Smooth muscle cell of the umbilical artery (primary cell): Measurements from ENCODE around the gene CSF3R. TPM values are rescaled to one million over a fixed set of nuclear protein-coding genes. Genes with fewer than 3 reads are reported as not detected.

Experiments
- total RNA-seq: library from RNA; depleted of rRNA; stranded (reverse); fragments of >200 nt; gene quantifications from 2 replicates; pipeline ENCODE4 v1.2.3, GENCODE V29; 2014

The CSF3R gene
- 0.30 TPM in 1 of 2 replicates, not detected in the other for total RNA-seq

GRCh38 chr1:36482724-36483388 lies at the start of gene CSF3R:
Gene CSF3R (minus strand): TSS chr1:36482913. CDS start chr1:36479496, 3,417 bp downstream.

GRCh38 chr1:36463803-36464604 lies 18.7 kb downstream of the CSF3R start, which contains the start of gene MRPS15:
Gene MRPS15 (minus strand): TSS chr1:36464384. CDS start chr1:36464275, 109 bp downstream.

GRCh38 chr1:36450270-36450918 lies 32.3 kb downstream of the CSF3R start, which contains the start of gene OSCP1:
Gene OSCP1 (minus strand): TSS chr1:36450451. CDS start chr1:36450369, 82 bp downstream.

Other genes starting within 250 kb of the CSF3R start
- gene SH3D21, start 176.5 kb downstream of the CSF3R start, total RNA-seq = 6.5 and 10.5 TPM in 2 replicates
- gene EVA1B, start 159.3 kb downstream of the CSF3R start, total RNA-seq = 84.0 and 161 TPM in 2 replicates
- gene STK40, start 97.0 kb downstream of the CSF3R start, total RNA-seq = 13.1 and 35.9 TPM in 2 replicates
- 8.9 and 9.7 TPM in 2 replicates for gene LSM10, start 85.0 kb downstream of the CSF3R start, total RNA-seq
- gene OSCP1, start 32.5 kb downstream of the CSF3R start, total RNA-seq = 5.4 and 10.4 TPM in 2 replicates
- 43.0 and 57.0 TPM in 2 replicates for gene MRPS15, start 18.5 kb downstream of the CSF3R start, total RNA-seq